Measurements from ENCODE around the gene ZNF213. TPM values are rescaled to one million over a fixed set of nuclear protein-coding genes. Genes with fewer than 3 reads are reported as not detected.

The ZNF213 gene
- total RNA-seq, 4 donors from 2014 or later, result 3.9 to 14.3 (median 6.4) TPM

GRCh38 chr16:3088450-3088849 is 46.4 kb upstream of the ZNF213 start:
- Histone ChIP-seq H3K36me3 (no peaks in the 10 kb centered on the region), H3K27ac (peak overlapping the region in 2 of 4 donors; percentile 69 to 84), H3K9me3 (no peaks in the 10 kb centered on the region), H3K4me1 (peaks cover 0 to 23% (median 0%) of the 10 kb centered on the region in 3 donors), H3K4me3 (no peak overlapping the region), H3K27me3 (peaks cover 0 to 39% (median 0%) of the 10 kb centered on the region in 4 donors)
- intact Hi-C loops (cut with DNase I), result no loop called here
- DNase-seq, result no peak
- 47% methylated on average over 2 of the region's 7 CpGs for WGBS, 2 donors
- TF ChIP-seq, protein P1, sequence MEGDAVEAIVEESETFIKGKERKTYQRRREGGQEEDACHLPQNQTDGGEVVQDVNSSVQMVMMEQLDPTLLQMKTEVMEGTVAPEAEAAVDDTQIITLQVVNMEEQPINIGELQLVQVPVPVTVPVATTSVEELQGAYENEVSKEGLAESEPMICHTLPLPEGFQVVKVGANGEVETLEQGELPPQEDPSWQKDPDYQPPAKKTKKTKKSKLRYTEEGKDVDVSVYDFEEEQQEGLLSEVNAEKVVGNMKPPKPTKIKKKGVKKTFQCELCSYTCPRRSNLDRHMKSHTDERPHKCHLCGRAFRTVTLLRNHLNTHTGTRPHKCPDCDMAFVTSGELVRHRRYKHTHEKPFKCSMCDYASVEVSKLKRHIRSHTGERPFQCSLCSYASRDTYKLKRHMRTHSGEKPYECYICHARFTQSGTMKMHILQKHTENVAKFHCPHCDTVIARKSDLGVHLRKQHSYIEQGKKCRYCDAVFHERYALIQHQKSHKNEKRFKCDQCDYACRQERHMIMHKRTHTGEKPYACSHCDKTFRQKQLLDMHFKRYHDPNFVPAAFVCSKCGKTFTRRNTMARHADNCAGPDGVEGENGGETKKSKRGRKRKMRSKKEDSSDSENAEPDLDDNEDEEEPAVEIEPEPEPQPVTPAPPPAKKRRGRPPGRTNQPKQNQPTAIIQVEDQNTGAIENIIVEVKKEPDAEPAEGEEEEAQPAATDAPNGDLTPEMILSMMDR (IDR thresholded peaks at IDR 0.05), result no peak
- TF ChIP-seq POLR2A (IDR thresholded peaks at IDR 0.05), result no peak

DNA sequence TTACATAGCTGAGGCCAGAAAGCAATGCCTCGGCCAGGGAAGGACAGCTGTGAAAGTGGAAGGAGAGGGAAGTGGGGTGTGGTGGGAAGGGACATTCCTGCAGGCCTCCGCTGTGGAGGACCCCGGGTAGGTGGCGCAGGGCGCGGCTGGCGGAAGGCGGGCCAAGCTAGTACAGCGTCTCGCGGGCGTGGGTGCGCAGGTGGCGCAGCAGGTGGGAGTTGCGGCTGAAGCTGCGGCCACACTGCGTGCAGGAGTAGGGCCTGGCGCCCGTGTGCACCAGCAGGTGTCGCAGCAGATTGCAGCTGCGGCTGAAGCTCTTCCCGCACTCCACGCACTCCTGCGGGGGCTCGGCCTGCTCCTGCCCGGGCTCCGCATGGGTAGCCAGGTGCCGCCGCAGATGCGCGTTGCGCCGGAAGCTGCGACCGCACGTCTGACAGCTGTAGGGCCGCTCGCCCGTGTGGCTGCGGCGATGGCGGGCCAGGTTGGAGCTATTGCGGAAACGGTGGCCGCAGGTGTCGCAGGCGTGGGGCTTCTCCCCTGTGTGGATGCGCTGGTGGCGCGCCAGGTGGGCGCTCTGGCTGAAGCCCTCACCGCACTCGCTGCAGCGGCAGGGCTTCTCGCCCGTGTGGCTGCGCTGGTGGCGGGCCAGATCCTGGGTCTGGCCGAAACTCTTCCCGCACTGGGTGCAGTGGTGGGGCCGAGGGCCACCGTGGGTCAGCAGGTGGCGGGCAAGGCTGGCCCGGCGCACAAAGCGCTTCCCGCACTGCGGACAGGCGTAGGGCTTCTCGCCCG is 45.7 kb upstream of the ZNF213 start:
- 91 to 92% methylated on average over 28 to 33 of the region's 71 CpGs for WGBS, 2 donors
- no peaks in the 10 kb centered on the region for H3K9me3 ChIP-seq
- no peak overlapping the region for H3K4me3 ChIP-seq
- peaks cover 0 to 23% (median 0%) of the 10 kb centered on the region in 3 donors for H3K4me1 ChIP-seq
- no peaks in the 10 kb centered on the region for H3K36me3 ChIP-seq
- intact Hi-C loops (cut with DNase I), result no loop called here
- TF ChIP-seq POLR2A (IDR thresholded peaks at IDR 0.05), result no peak
- TF ChIP-seq, protein P1 (IDR thresholded peaks at IDR 0.05), result no peak
- DNase-seq, result no peak
- H3K27me3 ChIP-seq, result peaks cover 0 to 39% (median 0%) of the 10 kb centered on the region in 4 donors
- no peak overlapping the region for H3K27ac ChIP-seq

- TF ChIP-seq, protein P1 (IDR thresholded peaks at IDR 0.05), result no peak
- no peak for TF ChIP-seq POLR2A (IDR thresholded peaks at IDR 0.05)
- peaks cover 0 to 39% (median 0%) of the 10 kb centered on the region in 4 donors for H3K27me3 ChIP-seq
- H3K4me1 ChIP-seq, result peaks cover 0 to 24% (median 0%) of the 10 kb centered on the region in 3 donors
- WGBS, 2 donors, result 93 to 94% methylated on average over 11 to 13 of the region's 81 CpGs
- H3K27ac ChIP-seq, result no peak overlapping the region
- H3K36me3 ChIP-seq, result no peaks in the 10 kb centered on the region
- intact Hi-C loops (cut with DNase I), result no loop called here
- H3K4me3 ChIP-seq, result no peak overlapping the region
- no peak for DNase-seq
- H3K9me3 ChIP-seq, result no peaks in the 10 kb centered on the region
Measured at GRCh38 chr16:3089717-3090592, 44.9 kb upstream of the ZNF213 start.

DNA sequence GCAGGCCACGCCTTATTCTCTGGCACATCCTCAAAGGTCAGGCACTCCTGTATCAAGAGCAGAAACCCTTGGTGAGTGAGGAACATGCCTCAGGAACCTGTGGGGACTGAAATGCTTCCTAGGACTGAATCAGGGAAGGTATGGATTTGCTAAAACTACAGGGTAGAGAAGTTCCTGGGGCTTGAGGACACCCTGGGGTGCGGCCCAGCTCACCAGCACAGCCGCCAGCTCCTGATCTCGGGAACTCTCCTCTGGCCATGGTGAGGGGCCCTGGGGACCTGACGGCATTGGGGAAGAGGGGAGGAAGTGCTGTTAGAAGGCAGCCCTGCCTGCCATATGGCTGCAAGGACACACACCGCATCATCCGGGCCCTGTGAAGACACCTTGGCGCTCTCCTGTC is 43.3 kb upstream of the ZNF213 start:
- no peak overlapping the region for H3K4me3 ChIP-seq
- H3K9me3 ChIP-seq, result no peaks in the 10 kb centered on the region
- TF ChIP-seq, protein P1 (IDR thresholded peaks at IDR 0.05), result no peak
- no peak for TF ChIP-seq POLR2A (IDR thresholded peaks at IDR 0.05)
- WGBS, 2 donors, result 62 to 89% methylated on average over 4 to 7 of the region's 8 CpGs
- peaks cover 0 to 31% (median 0%) of the 10 kb centered on the region in 3 donors for H3K4me1 ChIP-seq
- peaks cover 0 to 39% (median 0%) of the 10 kb centered on the region in 4 donors for H3K27me3 ChIP-seq
- no peak for DNase-seq
- no peaks in the 10 kb centered on the region for H3K36me3 ChIP-seq
- H3K27ac ChIP-seq, result no peak overlapping the region
- intact Hi-C loops (cut with DNase I), result no loop called here

Data from esophagus squamous epithelium (tissue), 5 donors.